Body of pancreas (tissue), 4 donors: ENCODE data around the gene TSPYL4. TPM values are rescaled to one million over a fixed set of nuclear protein-coding genes. Genes with fewer than 3 reads are reported as not detected.

ENCODE experiments used
- ATAC-seq: fragments of 150-250 bp; one replicate; pipeline ENCODE4 v1.9.1; 2016
- DNase-seq, 4 donors: peaks; one replicate each; pipeline ENCODE4 v3.0.0-alpha.2; 2019
- H3K27ac ChIP-seq, 4 donors: fragments of 200-600 bp; sonication (generic); 1 replicate in 3 of 4; 2 replicates in 1 of 4; pipeline versions ENCODE4 v1.5.1 to v1.6.1; 2016 to 2019; ENCODE audit warnings: mild to moderate bottlenecking in 1 of 4, mixed read lengths in 1 of 4, moderate library complexity in 1 of 4
- H3K27me3 ChIP-seq, 2 donors: fragments of 200-600 bp; sonication (generic); one replicate each; pipeline ENCODE4 v1.6.0; 2016; ENCODE audit warnings: mild to moderate bottlenecking in 1 of 2
- H3K36me3 ChIP-seq, 2 donors: fragments of 200-600 bp; sonication (generic); replicated peaks in 1 of 2; 2 replicates each; pipeline ENCODE4 v1.5.1; 2016; ENCODE audit warnings: low read depth in 2 of 2; ENCODE audit not compliant: insufficient read depth in 1 of 2
- H3K4me1 ChIP-seq: fragments of 200-600 bp; sonication (generic); one replicate; pipeline ENCODE4 v1.6.0; 2016
- H3K4me3 ChIP-seq, 2 donors: fragments of 200-600 bp; sonication (generic); 1 replicate in 1 of 2; 2 replicates in 1 of 2; pipeline ENCODE4 v1.5.1; 2016 to 2019
- H3K9me3 ChIP-seq, 3 donors: fragments of 200-600 bp; sonication (generic); 1 replicate in 2 of 3; 2 replicates in 1 of 3; pipeline ENCODE4 v1.5.1; 2016
- CTCF ChIP-seq, 7 experiments: fragments of 450-650 bp in 4 of 7; fragments of 200-600 bp in 3 of 7; sonication (generic) in 3 of 7; IDR thresholded peaks; one replicate each; pipeline ENCODE4 v1.5.1; 2016 to 2019; ENCODE audit warnings: antibody characterized with exemption in 7 of 7
- POLR2A ChIP-seq, 3 donors: fragments of 450-650 bp; IDR thresholded peaks; one replicate each; pipeline ENCODE4 v1.6.1; 2016; ENCODE audit warnings: antibody characterized with exemption in 3 of 3, mild to moderate bottlenecking in 2 of 3
- WGBS, 2 donors: methylation state at CpG; one replicate each; pipeline ENCODE4 v1.1.5; 2017; 5-methylcytosine and 5-hydroxymethylcytosine counted together
- intact Hi-C: fragments of 100-400 bp; cut with DNase I; formaldehyde crosslinking; loops from one replicate; pipeline ENCODE4 v1.15.1; 2023
- total RNA-seq, 2 donors: library from RNA; depleted of rRNA; stranded (reverse); fragments of >200 nt; gene quantifications; one replicate each; pipeline ENCODE4 v1.1.0, GENCODE V29; 2016

Gene TSPYL4
- total RNA-seq, 2 donors from 2014 or later: 8.6 to 12.7 TPM

GRCh38 chr6:116280933-116281316 is 27.1 kb upstream of the TSPYL4 start:
- TF ChIP-seq CTCF (IDR thresholded peaks at IDR 0.05): no peak
- no peak for TF ChIP-seq POLR2A (IDR thresholded peaks at IDR 0.05)
- Histone ChIP-seq H3K27me3 (no peaks in the 10 kb centered on the region), H3K4me1 (peaks cover 33% of the 10 kb centered on the region), H3K27ac (peak overlapping the region in 2 of 4 donors; percentile 95 to 98), H3K4me3 (no peak overlapping the region), H3K9me3 (no peaks in the 10 kb centered on the region), H3K36me3 (no peaks in the 10 kb centered on the region)
- DNase-seq (no peak), ATAC-seq (no peak)
- intact Hi-C loops: loop anchor here (10.0 kb wide), 1 partner anchor 244 kb away; no protein-coding TSS in a partner anchor
- WGBS, 2 donors: 86 to 90% methylated on average over 5 of the region's 5 CpGs

DNA sequence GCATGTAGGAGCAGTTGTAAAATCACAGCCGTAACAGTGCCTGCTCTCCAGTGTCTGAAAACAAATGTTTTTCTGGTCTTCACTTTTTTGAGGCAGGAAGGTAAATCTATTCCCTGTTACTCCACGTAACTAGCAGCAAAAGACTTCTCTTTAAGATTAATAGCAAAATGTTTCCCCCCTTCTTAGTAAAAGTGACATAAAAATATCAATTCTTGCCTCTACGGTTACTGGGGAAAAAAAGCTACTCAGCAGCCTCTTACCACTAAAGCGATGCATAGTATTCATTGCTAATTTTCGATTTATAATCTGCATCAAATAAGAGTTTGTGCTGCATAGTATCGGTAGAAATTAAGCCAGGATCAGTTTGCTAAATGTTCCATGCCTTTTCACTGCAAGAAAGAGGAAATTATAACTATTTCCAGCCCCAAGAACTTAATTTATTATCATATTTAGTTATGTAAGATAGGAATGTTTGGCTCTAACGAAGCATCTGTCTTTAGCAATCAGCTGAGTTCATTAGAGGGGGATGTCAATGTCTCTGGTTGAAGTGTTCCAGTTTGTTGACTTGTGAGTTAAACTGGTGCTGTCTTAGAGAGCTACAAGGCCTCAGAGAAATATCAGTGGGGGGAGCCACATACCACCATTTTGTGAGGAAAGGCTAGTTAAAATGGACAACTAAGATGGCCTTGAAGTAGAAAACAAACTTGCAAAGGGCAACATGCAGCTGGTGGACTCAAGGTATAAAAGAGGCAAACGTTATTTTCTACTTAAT is 26.5 kb upstream of the TSPYL4 start:
- WGBS, 2 donors: 2 to 4% methylated on average over 8 of the region's 8 CpGs
- Histone ChIP-seq H3K27ac (peak overlapping the region; percentile 70 to 99 (median 96)), H3K9me3 (no peaks in the 10 kb centered on the region), H3K4me3 (peak overlapping the region; percentile 79 to 89), H3K27me3 (no peaks in the 10 kb centered on the region), H3K4me1 (peaks cover 39% of the 10 kb centered on the region), H3K36me3 (no peaks in the 10 kb centered on the region)
- ATAC-seq (no peak), DNase-seq (no peak)
- intact Hi-C loops: loop anchor here (10.0 kb wide), 1 partner anchor 244 kb away; no protein-coding TSS in a partner anchor
- TF ChIP-seq POLR2A (IDR thresholded peaks at IDR 0.05) (no peak), CTCF (IDR thresholded peaks at IDR 0.05) (no peak)

DNA sequence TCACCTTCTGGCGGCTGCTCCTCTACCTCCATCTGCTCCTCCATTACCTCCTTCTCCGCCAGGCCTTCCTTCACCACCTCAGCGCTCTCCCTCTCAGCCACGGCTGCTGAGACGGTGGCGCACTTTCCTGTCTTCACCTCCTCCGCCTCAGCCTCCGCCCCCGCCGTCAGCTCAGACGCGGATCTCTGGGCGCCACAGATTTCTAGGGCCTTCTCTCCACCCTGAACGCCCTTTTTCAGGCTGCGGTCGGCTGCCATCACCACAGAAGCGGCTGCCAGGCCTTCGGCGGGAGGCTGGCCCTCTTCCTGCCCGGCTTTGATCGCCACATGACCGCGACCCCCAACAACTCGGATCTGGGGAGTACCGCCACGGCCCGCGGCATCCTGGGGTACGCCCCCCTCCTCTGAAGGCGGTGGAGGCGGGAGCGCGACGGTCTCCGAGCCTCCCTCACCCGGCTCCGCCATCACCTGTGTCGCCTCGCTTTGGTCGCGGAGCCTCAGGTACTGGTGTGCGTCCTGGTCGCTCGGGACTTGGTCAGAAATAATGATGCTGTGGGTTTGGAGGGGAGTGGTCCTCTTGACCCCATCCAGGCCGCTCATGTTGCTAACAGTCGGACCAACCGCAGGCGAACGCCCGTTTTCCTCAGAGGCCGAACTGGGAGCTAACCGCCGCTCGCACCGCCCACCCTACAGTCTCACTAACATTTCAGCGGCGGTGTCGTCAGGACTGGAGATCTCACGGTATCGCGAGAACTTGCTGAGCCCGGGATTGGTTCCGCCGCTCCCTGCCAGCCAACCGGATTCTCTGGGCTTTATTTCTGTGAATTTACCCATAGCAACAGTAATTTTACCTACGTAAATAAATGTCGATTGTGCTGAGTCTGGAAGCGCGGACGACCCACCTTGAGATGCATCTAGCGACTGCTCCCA is 25.6 kb upstream of the TSPYL4 start, which contains the start of gene TSPYL1:
TSPYL1 (minus strand) TSS at position 699 of the 929 bp plus-strand sequence; CDS start at position 599, 100 bp downstream.
- Histone ChIP-seq H3K4me1 (peaks cover 47% of the 10 kb centered on the region), H3K27ac (peak within 1 kb of the TSS; percentile 95 to 99 (median 98)), H3K27me3 (no peaks in the 10 kb centered on the region), H3K36me3 (no peaks in the 10 kb centered on the region), H3K9me3 (no peaks in the 10 kb centered on the region), H3K4me3 (peak within 1 kb of the TSS; percentile 79 to 89)
- TF ChIP-seq CTCF (IDR thresholded peaks at IDR 0.05): peak in 1 of 7 experiments; percentile 8
- TF ChIP-seq POLR2A (IDR thresholded peaks at IDR 0.05): peak; percentile 97 to 99 (median 99)
- DNase-seq: peak; percentile 96 to 98 (median 98)
- intact Hi-C loops: loop anchor here (10.0 kb wide), 1 partner anchor 245 kb away; no protein-coding TSS in a partner anchor
- peak; percentile 98 for ATAC-seq
- WGBS, 2 donors: 0% methylated on average over 38 to 71 of the region's 71 CpGs

GRCh38 chr6:116278854-116279231 is 25.0 kb upstream of the TSPYL4 start:
- intact Hi-C loops: no loop called here
- Histone ChIP-seq H3K27me3 (no peaks in the 10 kb centered on the region), H3K4me3 (peak overlapping the region; percentile 79 to 89), H3K36me3 (no peaks in the 10 kb centered on the region), H3K27ac (peak overlapping the region; percentile 95 to 99 (median 98)), H3K4me1 (peaks cover 48% of the 10 kb centered on the region), H3K9me3 (no peaks in the 10 kb centered on the region)
- WGBS, 2 donors: 4 to 8% methylated on average over 12 of the region's 12 CpGs
- DNase-seq: peak; percentile 60 to 80 (median 74)
- TF ChIP-seq CTCF (IDR thresholded peaks at IDR 0.05) (no peak), POLR2A (IDR thresholded peaks at IDR 0.05) (no peak)
- peak; percentile 40 for ATAC-seq
